IPS DF 6.9 (cell line): ENCODE results near the gene HS3ST3A1.

ENCODE experiments used
- DNase-seq: peaks from one replicate; pipeline ENCODE4 v3.0.0-alpha.2; 2013; ENCODE audit warnings: low read depth, low spot score
- H3K27ac ChIP-seq: one replicate; pipeline ENCODE4 v1.5.1; 2013; ENCODE audit warnings: low read length, control low read depth
- H3K27me3 ChIP-seq: 2 replicates; pipeline ENCODE4 v1.6.1; 2013; ENCODE audit warnings: mild to moderate bottlenecking, low read length; ENCODE audit not compliant: control insufficient read depth, insufficient read depth
- H3K36me3 ChIP-seq: 2 replicates; pipeline ENCODE4 v1.6.1; 2013; ENCODE audit warnings: low read length; ENCODE audit not compliant: control insufficient read depth, insufficient read depth
- H3K4me1 ChIP-seq: 2 replicates; pipeline ENCODE4 v1.6.1; 2013; ENCODE audit warnings: low read length; ENCODE audit not compliant: control insufficient read depth, insufficient read depth
- H3K4me3 ChIP-seq: 2 replicates; pipeline ENCODE4 v1.5.1; 2013; ENCODE audit warnings: mild to moderate bottlenecking, low read length
- H3K9me3 ChIP-seq: 2 replicates; pipeline ENCODE4 v1.6.1; 2013; ENCODE audit warnings: low read length, inconsistent platforms; ENCODE audit not compliant: control insufficient read depth, insufficient read depth
- WGBS: extraction: QIAGEN DNeasy Blood & Tissue Kit; methylation state at CpG from one replicate; pipeline ENCODE4 v1.1.7; 2013; ENCODE audit warnings: mixed read lengths, missing lambda C conversion rate; ENCODE audit not compliant: insufficient read length, insufficient coverage; 5-methylcytosine and 5-hydroxymethylcytosine counted together

HS3ST3A1 gene

DNA sequence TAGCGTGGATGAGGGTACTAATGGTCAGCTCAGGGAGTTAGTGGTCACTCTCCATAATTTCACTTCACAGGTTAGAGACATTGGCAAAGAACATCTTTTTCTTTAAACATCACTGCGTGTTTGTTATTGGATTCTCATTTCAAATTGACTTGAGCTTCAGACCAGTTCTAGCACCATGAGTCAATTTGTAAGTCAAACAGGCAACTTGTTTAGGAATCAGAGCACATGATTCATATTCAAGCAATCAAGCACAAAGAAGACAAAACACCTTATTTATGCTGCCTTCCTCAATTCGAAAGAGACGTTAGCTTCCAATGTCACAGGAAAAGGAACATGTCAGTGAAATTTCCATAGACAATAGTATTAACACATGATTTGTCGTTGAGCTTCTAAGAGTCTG is 62.3 kb downstream of the HS3ST3A1 start:
- no CpG with 5 or more reads among the region's 5 CpGs for WGBS
- Histone ChIP-seq H3K27ac (no peak overlapping the region), H3K27me3 (no peaks in the 10 kb centered on the region), H3K4me3 (no peak overlapping the region), H3K4me1 (no peaks in the 10 kb centered on the region), H3K9me3 (no peaks in the 10 kb centered on the region), H3K36me3 (no peaks in the 10 kb centered on the region)
- no peak for DNase-seq

GRCh38 chr17:13538841-13539411 is 62.8 kb downstream of the HS3ST3A1 start:
- Histone ChIP-seq H3K27ac (no peak overlapping the region), H3K36me3 (no peaks in the 10 kb centered on the region), H3K4me1 (no peaks in the 10 kb centered on the region), H3K4me3 (no peak overlapping the region), H3K27me3 (no peaks in the 10 kb centered on the region), H3K9me3 (no peaks in the 10 kb centered on the region)
- no CpG with 5 or more reads among the region's 4 CpGs for WGBS
- no peak for DNase-seq

- Histone ChIP-seq H3K4me1 (no peaks in the 10 kb centered on the region), H3K9me3 (no peaks in the 10 kb centered on the region), H3K27ac (no peak overlapping the region), H3K27me3 (no peaks in the 10 kb centered on the region), H3K4me3 (no peak overlapping the region), H3K36me3 (no peaks in the 10 kb centered on the region)
- no CpG with 5 or more reads among the region's 6 CpGs for WGBS
- no peak for DNase-seq
Measured at GRCh38 chr17:13537871-13538643, 63.7 kb downstream of the HS3ST3A1 start.

- no peaks in the 10 kb centered on the region for H3K27me3 ChIP-seq
- no peaks in the 10 kb centered on the region for H3K9me3 ChIP-seq
- H3K36me3 ChIP-seq, result no peaks in the 10 kb centered on the region
- no peak overlapping the region for H3K27ac ChIP-seq
- no CpG with 5 or more reads among the region's 5 CpGs for WGBS
- no peak overlapping the region for H3K4me3 ChIP-seq
- DNase-seq, result no peak
- H3K4me1 ChIP-seq, result no peaks in the 10 kb centered on the region
Measured at GRCh38 chr17:13537167-13537731, 64.5 kb downstream of the HS3ST3A1 start.

GRCh38 chr17:13534946-13535345 is 66.8 kb downstream of the HS3ST3A1 start:
- Histone ChIP-seq H3K27ac (no peak overlapping the region), H3K9me3 (no peaks in the 10 kb centered on the region), H3K4me3 (no peak overlapping the region), H3K36me3 (no peaks in the 10 kb centered on the region), H3K4me1 (no peaks in the 10 kb centered on the region; the same call in 1 of the 2 replicates), H3K27me3 (no peaks in the 10 kb centered on the region)
- no peak for DNase-seq
- no CpG with 5 or more reads among the region's 1 CpG for WGBS

DNA sequence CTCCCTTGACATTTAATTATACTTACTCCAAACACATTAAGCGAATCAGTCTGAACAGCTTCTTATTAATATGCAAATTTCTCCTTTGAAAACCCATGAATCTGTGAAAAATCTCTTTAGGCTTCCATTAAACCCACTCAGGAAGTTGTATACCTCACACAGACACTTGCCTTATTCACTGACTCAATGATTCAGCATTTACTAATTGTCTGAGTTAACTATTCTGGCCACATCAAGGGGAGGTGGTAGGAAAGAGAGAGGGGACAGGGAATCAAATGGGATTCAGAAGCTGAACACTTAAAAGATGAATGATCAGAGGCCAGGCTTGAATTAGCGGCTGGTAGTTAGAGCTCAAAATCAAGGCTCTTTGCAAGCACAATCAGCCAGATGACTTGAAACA is 70.0 kb downstream of the HS3ST3A1 start:
- 100% methylated on average over 1 of the region's 2 CpGs for WGBS
- no peak overlapping the region for H3K4me3 ChIP-seq

GRCh38 chr17:13525876-13526275 is 75.9 kb downstream of the HS3ST3A1 start:
- Histone ChIP-seq H3K4me1 (no peaks in the 10 kb centered on the region), H3K4me3 (no peak overlapping the region), H3K36me3 (no peaks in the 10 kb centered on the region), H3K9me3 (no peaks in the 10 kb centered on the region), H3K27me3 (no peaks in the 10 kb centered on the region), H3K27ac (no peak overlapping the region)
- no CpG with 5 or more reads among the region's 3 CpGs for WGBS
- no peak for DNase-seq

More for the DNA sequence above, 70.0 kb downstream of the HS3ST3A1 start:
- H3K36me3 ChIP-seq, result no peaks in the 10 kb centered on the region
- no peaks in the 10 kb centered on the region for H3K9me3 ChIP-seq
- no peak for DNase-seq
- H3K4me1 ChIP-seq, result no peaks in the 10 kb centered on the region; the same call in 1 of the 2 replicates
- no peak overlapping the region for H3K27ac ChIP-seq
- no peaks in the 10 kb centered on the region for H3K27me3 ChIP-seq

- H3K4me1 ChIP-seq, result no peaks in the 10 kb centered on the region
- no peaks in the 10 kb centered on the region for H3K27me3 ChIP-seq
- no CpG with 5 or more reads among the region's 5 CpGs for WGBS
- H3K36me3 ChIP-seq, result no peaks in the 10 kb centered on the region
- DNase-seq, result no peak
- H3K4me3 ChIP-seq, result no peak overlapping the region
- H3K27ac ChIP-seq, result no peak overlapping the region
- no peaks in the 10 kb centered on the region for H3K9me3 ChIP-seq
Measured at GRCh38 chr17:13523164-13523563, 78.6 kb downstream of the HS3ST3A1 start.

GRCh38 chr17:13522749-13523148 is 79.0 kb downstream of the HS3ST3A1 start:
- no peak for DNase-seq
- no peaks in the 10 kb centered on the region for H3K27me3 ChIP-seq
- no peaks in the 10 kb centered on the region for H3K4me1 ChIP-seq
- no peak overlapping the region for H3K4me3 ChIP-seq
- no peak overlapping the region for H3K27ac ChIP-seq
- H3K9me3 ChIP-seq, result no peaks in the 10 kb centered on the region
- WGBS, result no CpG with 5 or more reads among the region's 1 CpG
- no peaks in the 10 kb centered on the region for H3K36me3 ChIP-seq

DNA sequence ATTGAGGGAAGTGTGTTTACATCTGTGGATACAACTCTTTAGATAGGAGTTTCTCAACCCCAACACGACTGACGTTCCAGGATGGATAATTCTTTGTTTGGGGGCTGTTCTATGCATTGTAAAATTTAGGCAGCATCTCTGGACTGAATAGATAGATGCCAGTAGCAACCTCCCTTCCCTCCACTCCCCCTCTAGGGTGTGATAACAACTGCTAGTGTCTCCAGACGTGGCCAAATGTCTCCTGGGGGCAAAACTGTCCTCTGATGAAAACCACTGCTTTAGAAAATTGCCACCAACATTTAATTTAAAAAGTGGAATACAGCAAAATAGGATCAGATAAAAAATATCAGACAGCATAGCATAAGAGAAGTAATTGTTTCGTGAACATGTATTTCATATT is 79.9 kb downstream of the HS3ST3A1 start:
- Histone ChIP-seq H3K27ac (no peak overlapping the region), H3K27me3 (no peaks in the 10 kb centered on the region), H3K4me3 (no peak overlapping the region), H3K9me3 (no peaks in the 10 kb centered on the region), H3K36me3 (no peaks in the 10 kb centered on the region), H3K4me1 (no peaks in the 10 kb centered on the region)
- no CpG with 5 or more reads among the region's 4 CpGs for WGBS
- no peak for DNase-seq
